GM19397 (cell line): ENCODE measurements around the gene U2AF1L4.

ENCODE experiments used
- ATAC-seq: cut with Tn5 transposase; IDR thresholded peaks from one replicate; pipeline ENCODE4 v1.9.1; 2021; ENCODE audit warnings: mild to moderate bottlenecking, moderate library complexity; ENCODE audit not compliant: unreplicated experiment

U2AF1L4 gene

DNA sequence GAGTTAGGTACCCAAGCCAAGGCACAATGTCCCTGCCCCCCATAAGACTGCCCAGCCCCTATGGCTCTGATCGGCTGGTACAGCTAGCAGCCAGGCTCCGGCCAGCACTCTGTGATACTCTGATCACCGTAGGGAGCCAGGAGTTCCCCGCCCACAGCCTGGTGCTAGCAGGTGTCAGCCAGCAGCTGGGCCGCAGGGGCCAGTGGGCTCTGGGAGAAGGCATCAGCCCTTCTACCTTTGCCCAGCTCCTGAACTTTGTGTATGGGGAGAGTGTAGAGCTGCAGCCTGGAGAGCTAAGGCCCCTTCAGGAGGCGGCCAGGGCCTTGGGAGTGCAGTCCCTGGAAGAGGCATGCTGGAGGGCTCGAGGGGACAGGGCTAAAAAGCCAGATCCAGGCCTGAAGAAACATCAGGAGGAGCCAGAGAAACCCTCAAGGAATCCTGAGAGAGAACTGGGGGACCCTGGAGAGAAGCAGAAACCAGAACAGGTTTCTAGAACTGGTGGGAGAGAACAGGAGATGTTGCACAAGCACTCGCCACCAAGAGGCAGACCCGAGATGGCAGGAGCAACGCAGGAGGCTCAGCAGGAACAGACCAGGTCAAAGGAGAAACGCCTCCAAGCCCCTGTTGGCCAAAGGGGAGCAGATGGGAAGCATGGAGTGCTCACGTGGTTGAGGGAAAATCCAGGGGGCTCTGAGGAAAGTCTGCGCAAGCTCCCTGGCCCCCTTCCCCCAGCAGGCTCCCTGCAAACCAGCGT is 30.4 kb downstream of the U2AF1L4 start:
- no peak for ATAC-seq

DNA sequence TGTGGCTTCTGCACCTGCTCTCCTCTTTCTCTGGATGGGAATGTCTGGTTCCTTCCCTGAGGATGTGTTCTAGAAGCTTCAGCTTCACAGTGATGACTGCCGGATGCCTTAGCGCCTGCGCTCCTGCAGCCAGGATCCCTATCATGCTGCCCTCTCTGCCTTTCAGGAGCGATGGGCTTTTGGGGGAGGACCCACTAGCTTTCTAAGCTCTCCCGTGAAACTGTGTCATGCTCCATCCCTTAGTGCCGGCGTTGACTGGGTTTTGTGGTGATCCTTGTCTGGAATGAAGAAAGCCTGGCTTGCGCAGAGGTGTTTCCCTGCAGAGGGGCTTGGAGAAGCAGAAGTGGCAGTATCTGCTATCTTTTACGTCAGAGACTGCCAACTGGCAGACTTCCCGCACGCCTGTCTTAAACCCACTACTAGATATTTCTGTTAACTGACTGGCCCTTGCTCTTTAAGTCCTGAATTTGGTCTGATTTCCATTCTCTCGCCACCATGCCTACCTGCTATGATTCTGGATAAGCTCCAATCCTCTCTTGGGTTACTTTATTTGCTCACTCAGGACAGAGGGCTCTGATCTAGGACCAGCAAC is 31.2 kb downstream of the U2AF1L4 start:
- ATAC-seq: no peak

DNA sequence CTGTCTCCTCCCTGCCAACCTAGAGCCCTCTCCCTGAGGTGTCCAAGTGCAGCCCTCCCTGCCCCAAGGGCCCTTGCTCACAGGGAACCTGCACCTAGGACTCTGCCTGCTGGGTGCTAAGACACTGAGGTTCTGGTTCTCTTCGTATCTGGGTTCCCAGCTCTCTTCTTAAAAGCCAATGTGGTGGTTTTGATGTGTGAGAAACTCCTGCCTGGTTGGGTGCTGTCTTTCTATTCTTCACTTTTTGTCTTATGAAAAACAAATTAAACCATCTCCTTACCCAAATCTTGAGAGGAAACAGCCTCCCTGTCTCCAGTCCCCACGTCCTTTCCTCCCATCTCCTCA is 31.7 kb downstream of the U2AF1L4 start:
- ATAC-seq: no peak

GRCh38 chr19:35712567-35713505 is 32.4 kb downstream of the U2AF1L4 start:
- no peak for ATAC-seq

- peak; percentile 33 for ATAC-seq
These were observed 34.2 kb downstream of the U2AF1L4 start for GRCh38 chr19:35710784-35711723.

DNA sequence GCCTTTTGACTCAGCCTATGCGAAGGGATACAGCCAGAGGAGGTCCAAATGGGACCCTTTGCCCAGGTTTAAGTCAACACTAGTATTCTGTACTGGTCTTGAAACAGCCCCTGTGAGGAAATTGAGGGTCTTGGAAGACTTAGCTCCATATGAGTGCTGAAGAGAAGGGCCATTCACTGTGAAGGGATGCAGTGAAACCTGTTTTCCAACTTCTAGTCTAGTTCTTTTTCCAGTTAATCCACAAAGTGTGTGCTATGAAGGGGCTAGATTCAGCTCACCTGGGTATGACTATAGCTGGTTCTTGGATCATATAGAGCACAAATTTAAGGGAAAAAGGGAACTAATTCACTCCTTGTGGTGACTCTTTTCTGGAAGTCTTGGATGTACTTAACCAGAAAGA is 36.8 kb downstream of the U2AF1L4 start:
- ATAC-seq: no peak

- no peak for ATAC-seq
These were observed 41.0 kb downstream of the U2AF1L4 start, which contains the start of gene ZBTB32 for GRCh38 chr19:35704218-35704617. Gene ZBTB32, plus strand, starts transcription at chr19:35704558. Its CDS starts 10,069 bp downstream, at chr19:35714627.

DNA sequence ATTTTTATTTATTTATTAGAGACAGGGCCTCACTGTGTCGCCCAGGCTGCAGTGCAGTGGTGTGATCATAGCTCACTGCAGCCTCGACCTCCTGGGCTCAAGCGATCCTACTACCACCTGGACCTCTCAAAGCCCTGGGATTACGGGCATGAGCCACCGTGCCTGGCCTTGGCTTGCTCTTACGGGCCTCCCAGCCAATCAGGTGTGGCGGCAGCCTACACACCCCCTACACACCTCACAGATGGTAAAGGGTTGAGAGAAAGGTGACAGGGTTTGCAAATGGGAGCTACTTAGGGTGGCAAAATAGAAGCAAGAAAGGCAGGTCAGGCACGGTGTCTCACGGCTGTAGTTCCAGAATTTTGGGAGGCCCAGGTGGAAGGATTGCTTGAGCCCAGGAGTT is 41.9 kb downstream of the U2AF1L4 start:
- no peak for ATAC-seq

GRCh38 chr19:35702223-35703012 is 42.8 kb downstream of the U2AF1L4 start:
- ATAC-seq: peak; percentile 95

DNA sequence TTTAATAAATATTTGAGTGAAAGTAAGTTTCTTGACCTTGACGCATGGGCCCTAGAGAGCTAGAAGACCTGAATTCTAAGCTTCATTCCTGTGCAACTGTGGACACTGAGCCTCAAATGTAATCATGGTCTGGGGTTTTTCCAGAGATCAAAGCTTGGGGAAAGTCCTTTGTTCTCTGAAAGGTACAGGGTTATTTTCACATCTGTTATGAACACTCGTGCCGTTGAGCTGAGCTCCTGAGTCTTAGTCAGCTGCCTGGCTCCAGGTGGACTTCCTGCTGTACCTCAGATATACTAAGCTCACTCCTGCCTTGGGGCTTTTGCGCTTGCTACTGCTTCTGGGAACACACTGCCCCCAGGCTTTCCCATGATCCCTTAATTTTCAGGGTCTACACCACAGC is 48.4 kb downstream of the U2AF1L4 start:
- no peak for ATAC-seq

DNA sequence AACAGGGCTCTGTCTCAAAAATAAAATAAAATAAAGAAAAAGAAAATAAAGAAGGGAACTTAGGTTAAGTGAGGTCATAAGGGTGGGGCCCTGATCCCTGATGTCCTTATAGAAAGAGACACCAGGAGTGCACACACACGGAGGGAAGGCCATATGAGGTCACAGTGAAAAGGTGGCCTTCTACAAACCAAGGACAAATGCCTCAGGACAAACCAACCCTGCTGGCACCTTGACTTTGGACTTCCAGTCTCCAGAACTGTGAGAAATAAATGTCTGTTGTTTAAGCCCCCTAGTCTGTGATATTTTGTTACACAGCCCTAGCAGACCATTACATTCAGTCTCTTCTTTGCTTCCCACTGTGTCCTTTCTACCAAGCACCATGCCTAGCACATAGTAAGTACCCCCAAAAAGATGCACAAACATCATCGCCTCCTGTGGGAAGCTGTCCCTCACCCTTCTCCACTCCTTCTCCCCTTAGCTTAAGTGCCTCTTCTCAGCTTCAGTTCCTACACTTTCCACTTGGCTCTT is 49.3 kb downstream of the U2AF1L4 start:
- no peak for ATAC-seq

- ATAC-seq: peak; percentile 85
These were observed 51.2 kb downstream of the U2AF1L4 start for GRCh38 chr19:35693835-35694599.

DNA sequence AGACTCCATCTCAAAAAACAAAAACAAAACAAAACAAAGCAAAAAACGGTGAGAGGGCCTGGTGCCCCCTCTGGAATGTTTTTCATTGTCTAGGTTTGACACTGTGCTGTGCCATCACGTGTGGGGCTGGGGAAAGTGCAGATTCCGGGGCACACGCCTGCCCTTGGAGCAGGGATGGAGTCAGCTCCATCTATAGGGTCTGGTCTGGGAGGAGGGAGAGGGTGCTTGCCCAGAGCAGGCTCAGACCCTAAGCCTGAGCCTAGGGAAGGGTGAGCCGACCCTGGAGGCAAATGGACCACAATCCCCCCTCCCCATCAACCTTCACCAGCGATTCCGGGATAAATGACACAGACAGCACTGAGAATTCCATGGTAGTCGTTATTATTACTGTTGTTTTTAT is 51.8 kb downstream of the U2AF1L4 start:
- ATAC-seq: peak; percentile 21
